VCaP (cell line): ENCODE results near the gene AUTS2.

ENCODE experiments used
- H3K27ac ChIP-seq: fragments of 450-650 bp; 2 replicates; pipeline ENCODE4 v1.5.1; 2017
- CTCF ChIP-seq: fragments of 450-650 bp; conservative IDR thresholded peaks from 2 replicates; pipeline ENCODE4 v1.5.1; 2017; ENCODE audit warnings: mild to moderate bottlenecking, moderate library complexity

AUTS2 gene

GRCh38 chr7:69896121-69896520, 297.8 kb downstream of the AUTS2 start:
- no peak for TF ChIP-seq CTCF
- no peak overlapping the region for H3K27ac ChIP-seq

GRCh38 chr7:69898189-69898588, 299.9 kb downstream of the AUTS2 start:
- no peak overlapping the region for H3K27ac ChIP-seq
- no peak for TF ChIP-seq CTCF

GRCh38 chr7:69903410-69903809, 305.1 kb downstream of the AUTS2 start:
- H3K27ac ChIP-seq = no peak overlapping the region
- no peak for TF ChIP-seq CTCF

- no peak for TF ChIP-seq CTCF
- no peak overlapping the region for H3K27ac ChIP-seq
These were observed 308.2 kb downstream of the AUTS2 start for GRCh38 chr7:69906283-69906995.

- peak overlapping the region; percentile 5; the same call in 1 of the 2 replicates for H3K27ac ChIP-seq
- TF ChIP-seq CTCF = no peak
These were observed 309.4 kb downstream of the AUTS2 start for GRCh38 chr7:69907720-69908119.

- TF ChIP-seq CTCF = no peak
- H3K27ac ChIP-seq = peak overlapping the region; percentile 5; the same call in 1 of the 2 replicates
These were observed 310.2 kb downstream of the AUTS2 start for GRCh38 chr7:69908454-69908853.

- no peak for TF ChIP-seq CTCF
These were observed 311.9 kb downstream of the AUTS2 start for GRCh38 chr7:69910150-69910549.

More at GRCh38 chr7:69910150-69910549, 311.9 kb downstream of the AUTS2 start:
- H3K27ac ChIP-seq = no peak overlapping the region
